Karpas-422 (cell line): ENCODE results near the gene SCML1. TPM values are rescaled to one million over a fixed set of nuclear protein-coding genes. Genes with fewer than 3 reads are reported as not detected.

Experiments
- DNase-seq: peaks from one replicate; pipeline ENCODE4 v3.0.0-alpha.2; 2015
- H2AFZ ChIP-seq: fragments of 200-600 bp; sonication (generic); 2 replicates; pipeline ENCODE4 v1.6.1; 2014; ENCODE audit warnings: antibody characterized with exemption, low read length, mixed read lengths
- H3K27ac ChIP-seq: fragments of 200-600 bp; sonication (generic); 2 replicates; pipeline ENCODE4 v1.5.1; 2014; ENCODE audit warnings: mild to moderate bottlenecking, low read length, moderate library complexity
- H3K27me3 ChIP-seq: fragments of 200-600 bp; sonication (generic); 2 replicates; pipeline ENCODE4 v1.6.1; 2014; ENCODE audit warnings: low read length, mixed read lengths
- H3K36me3 ChIP-seq: fragments of 200-600 bp; sonication (generic); 2 replicates; pipeline ENCODE4 v1.6.1; 2014; ENCODE audit warnings: low read length, mixed read lengths; ENCODE audit not compliant: insufficient read depth
- H3K4me1 ChIP-seq: fragments of 200-600 bp; sonication (generic); 2 replicates; pipeline ENCODE4 v1.6.1; 2014; ENCODE audit warnings: mild to moderate bottlenecking, low read length, mixed read lengths
- H3K4me2 ChIP-seq: fragments of 200-600 bp; sonication (generic); 2 replicates; pipeline ENCODE4 v1.6.1; 2014; ENCODE audit warnings: low read length, low read depth, mild to moderate bottlenecking; ENCODE audit not compliant: poor library complexity, severe bottlenecking
- H3K4me3 ChIP-seq: fragments of 200-600 bp; sonication (generic); 2 replicates; pipeline ENCODE4 v1.5.1; 2014; ENCODE audit warnings: mild to moderate bottlenecking, antibody characterized with exemption, low read length, mixed read lengths
- H3K79me2 ChIP-seq: fragments of 200-600 bp; sonication (generic); 2 replicates; pipeline ENCODE4 v1.6.1; 2014; ENCODE audit warnings: mild to moderate bottlenecking, low read length, mixed read lengths
- H3K9ac ChIP-seq: fragments of 200-600 bp; sonication (generic); 2 replicates; pipeline ENCODE4 v1.6.0; 2014; ENCODE audit warnings: low read length
- H3K9me2 ChIP-seq: fragments of 200-600 bp; sonication (generic), shearing (Covaris generic); replicated peaks from 2 replicates; pipeline ENCODE4 v1.6.0; 2014; ENCODE audit warnings: mild to moderate bottlenecking, low read length, moderate library complexity; ENCODE audit not compliant: insufficient read depth
- H3K9me3 ChIP-seq: fragments of 300-700, 200-600 bp; sonication (generic); 2 replicates; pipeline ENCODE4 v1.6.1; 2014; ENCODE audit warnings: low read length, mixed read lengths
- H4K20me1 ChIP-seq: fragments of 200-600 bp; sonication (generic); 2 replicates; pipeline ENCODE4 v1.6.1; 2014; ENCODE audit warnings: mild to moderate bottlenecking, antibody characterized with exemption, low read length, low read depth; ENCODE audit not compliant: insufficient read depth
- total RNA-seq: library from RNA; depleted of rRNA; stranded (reverse); fragments of >200 nt; shearing (Covaris generic); gene quantifications from 2 replicates; pipeline ENCODE4 v1.2.3, GENCODE V29; 2014; ENCODE audit warnings: low replicate concordance; rRNA removed

SCML1 gene, protein sequence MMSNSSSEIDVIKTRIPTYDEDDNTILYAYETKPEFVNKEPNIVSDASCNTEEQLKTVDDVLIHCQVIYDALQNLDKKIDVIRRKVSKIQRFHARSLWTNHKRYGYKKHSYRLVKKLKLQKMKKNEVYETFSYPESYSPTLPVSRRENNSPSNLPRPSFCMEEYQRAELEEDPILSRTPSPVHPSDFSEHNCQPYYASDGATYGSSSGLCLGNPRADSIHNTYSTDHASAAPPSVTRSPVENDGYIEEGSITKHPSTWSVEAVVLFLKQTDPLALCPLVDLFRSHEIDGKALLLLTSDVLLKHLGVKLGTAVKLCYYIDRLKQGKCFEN
- total RNA-seq, result not detected in 2 replicates

DNA sequence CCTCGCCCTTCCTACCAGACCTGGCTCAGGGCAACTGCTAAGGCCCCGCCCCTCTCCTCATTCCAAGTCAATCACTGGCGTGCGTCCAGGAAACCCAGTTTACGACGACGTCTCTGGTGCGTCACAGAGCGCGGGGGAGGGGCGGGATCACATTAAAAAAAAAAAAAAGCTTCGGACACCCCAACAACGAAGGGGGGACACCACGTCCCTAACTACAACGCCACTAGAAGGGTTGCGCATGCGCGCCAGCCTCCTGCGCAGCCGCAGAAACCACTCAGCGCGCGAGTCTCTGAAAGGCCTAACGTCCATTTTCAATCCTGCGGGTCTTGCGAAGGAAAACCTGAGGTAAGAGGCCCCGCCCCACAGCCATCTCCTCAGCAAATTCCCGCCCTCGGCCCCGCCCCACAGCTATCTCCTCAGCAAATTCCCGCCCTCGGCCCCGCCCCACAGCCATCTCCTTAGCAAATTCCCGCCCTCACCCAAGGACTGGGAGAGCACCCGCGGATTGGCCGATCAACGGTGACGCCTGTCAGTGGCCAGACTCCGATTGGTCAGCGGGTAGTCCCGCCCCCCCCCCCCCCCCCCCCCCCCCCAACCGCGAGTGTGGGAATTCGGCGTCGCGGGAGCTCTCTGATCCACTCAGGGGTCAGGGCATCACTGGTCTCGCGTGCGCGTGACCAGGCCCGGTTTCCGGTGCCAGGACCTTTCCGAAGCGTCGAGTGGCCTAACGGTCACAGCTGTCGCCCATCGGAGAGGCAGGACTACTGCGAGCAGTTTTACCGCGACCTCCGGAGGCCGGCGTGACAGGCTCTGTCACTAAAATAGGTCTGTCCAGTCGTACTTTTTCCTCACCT is at the start of gene SCML1:
SCML1 (plus strand) TSS at position 638 of the 854 bp plus-strand sequence. CDS start 6,694 bp downstream, outside the sequence.
- Histone ChIP-seq H4K20me1 (no peaks in the 10 kb centered on the region), H3K79me2 (no peaks in the 10 kb centered on the region), H3K27me3 (no peaks in the 10 kb centered on the region; the same call in 1 of the 2 replicates), H3K4me1 (no peaks in the 10 kb centered on the region), H3K4me3 (no peak within 1 kb of the TSS), H3K9ac (no peak within 1 kb of the TSS), H3K36me3 (no peaks in the 10 kb centered on the region), H3K27ac (no peak within 1 kb of the TSS), H3K4me2 (no peak within 1 kb of the TSS), H2AFZ (no peak within 1 kb of the TSS), H3K9me2 (no peaks in the 10 kb centered on the region), H3K9me3 (no peaks in the 10 kb centered on the region)
- no peak for DNase-seq

DNA sequence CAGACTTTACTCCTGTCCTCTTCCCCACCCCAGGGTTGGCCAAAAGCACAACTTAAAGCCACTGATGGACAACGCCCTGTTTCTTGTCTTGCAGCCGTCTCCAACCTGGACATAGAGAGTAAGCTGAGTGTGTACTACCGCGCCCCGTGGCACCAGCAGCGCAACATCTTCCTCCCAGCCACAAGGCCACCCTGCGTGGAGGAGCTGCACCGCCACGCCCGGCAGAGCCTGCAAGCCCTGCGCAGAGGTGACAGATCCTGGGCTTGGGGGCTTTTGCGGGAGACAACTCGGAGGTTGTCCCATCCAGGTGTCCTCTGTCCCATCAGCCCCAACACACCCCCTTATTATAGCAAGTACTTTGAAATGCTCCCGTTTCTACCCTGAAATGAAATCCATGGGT is 49.6 kb upstream of the SCML1 start:
- Histone ChIP-seq H3K27me3 (no peaks in the 10 kb centered on the region), H2AFZ (no peak overlapping the region), H3K4me2 (no peak overlapping the region), H3K27ac (no peak overlapping the region), H3K36me3 (no peaks in the 10 kb centered on the region), H4K20me1 (no peaks in the 10 kb centered on the region), H3K79me2 (no peaks in the 10 kb centered on the region), H3K9me2 (no peaks in the 10 kb centered on the region), H3K9me3 (no peaks in the 10 kb centered on the region), H3K4me1 (peaks cover 7% of the 10 kb centered on the region), H3K4me3 (no peak overlapping the region), H3K9ac (no peak overlapping the region)
- DNase-seq, result no peak

DNA sequence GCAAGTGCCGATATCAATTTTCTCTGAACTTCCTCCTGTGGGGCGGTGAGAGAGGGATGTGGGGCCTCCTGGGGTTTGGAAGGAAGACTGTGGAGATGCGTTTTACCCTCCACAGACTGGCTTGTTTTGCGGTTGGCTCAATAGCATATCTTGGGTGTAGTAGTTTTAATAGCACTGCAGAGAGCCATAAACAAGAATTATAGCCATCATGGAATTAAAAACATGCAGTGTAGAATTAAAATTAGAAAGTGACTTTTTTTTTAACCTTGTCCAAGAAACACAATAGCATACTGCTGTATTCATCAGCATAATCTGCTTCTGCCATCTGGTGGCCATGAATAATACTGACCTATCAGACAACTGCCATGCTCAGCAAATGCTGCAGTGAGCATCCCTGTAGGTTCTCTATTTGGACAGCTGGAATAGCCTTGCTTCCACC is 47.3 kb upstream of the SCML1 start:
- no peak overlapping the region for H3K9ac ChIP-seq
- no peak overlapping the region for H3K27ac ChIP-seq
- peak; percentile 81 for DNase-seq
- no peak overlapping the region for H3K4me3 ChIP-seq
- H3K4me2 ChIP-seq, result no peak overlapping the region
- no peaks in the 10 kb centered on the region for H3K79me2 ChIP-seq
- no peaks in the 10 kb centered on the region for H4K20me1 ChIP-seq
- no peaks in the 10 kb centered on the region for H3K9me3 ChIP-seq
- H3K9me2 ChIP-seq, result no peaks in the 10 kb centered on the region
- H2AFZ ChIP-seq, result no peak overlapping the region
- H3K36me3 ChIP-seq, result no peaks in the 10 kb centered on the region
- peaks cover 13% of the 10 kb centered on the region for H3K4me1 ChIP-seq
- H3K27me3 ChIP-seq, result no peaks in the 10 kb centered on the region

DNA sequence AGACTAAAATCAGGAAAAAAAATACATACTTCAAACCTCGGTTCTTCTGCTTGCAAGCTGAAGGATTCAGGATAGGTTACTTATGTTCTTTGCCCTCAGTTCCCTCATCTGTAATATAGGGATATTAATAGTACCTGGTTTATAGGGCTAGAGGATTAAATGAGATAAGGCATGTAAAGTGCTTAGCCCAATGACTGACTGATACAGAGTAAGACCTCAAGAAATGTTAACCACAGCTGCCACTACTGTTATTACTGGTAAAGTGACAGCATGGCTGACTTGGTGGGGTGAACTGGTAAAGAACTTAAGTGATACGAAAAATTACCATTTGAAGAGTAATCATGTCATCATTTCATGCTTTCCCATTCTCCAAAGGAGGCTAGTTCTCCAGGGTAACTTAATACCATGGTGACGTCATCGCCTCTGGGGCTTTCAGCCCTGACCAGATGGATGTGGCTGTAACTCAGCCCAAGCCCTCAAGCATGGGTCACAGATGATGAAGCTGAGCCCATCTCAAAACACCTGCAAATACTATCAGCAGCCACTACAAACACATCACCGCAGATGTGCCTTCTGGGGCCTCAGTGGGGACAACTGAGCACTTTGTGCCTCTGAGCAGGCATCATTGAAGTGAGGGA is 44.5 kb upstream of the SCML1 start:
- Histone ChIP-seq H3K27me3 (no peaks in the 10 kb centered on the region), H3K79me2 (no peaks in the 10 kb centered on the region), H3K27ac (no peak overlapping the region), H3K9ac (no peak overlapping the region), H3K4me3 (no peak overlapping the region), H2AFZ (no peak overlapping the region), H4K20me1 (no peaks in the 10 kb centered on the region), H3K9me2 (no peaks in the 10 kb centered on the region), H3K4me2 (no peak overlapping the region), H3K9me3 (no peaks in the 10 kb centered on the region), H3K4me1 (peaks cover 13% of the 10 kb centered on the region), H3K36me3 (no peaks in the 10 kb centered on the region)
- no peak for DNase-seq

DNA sequence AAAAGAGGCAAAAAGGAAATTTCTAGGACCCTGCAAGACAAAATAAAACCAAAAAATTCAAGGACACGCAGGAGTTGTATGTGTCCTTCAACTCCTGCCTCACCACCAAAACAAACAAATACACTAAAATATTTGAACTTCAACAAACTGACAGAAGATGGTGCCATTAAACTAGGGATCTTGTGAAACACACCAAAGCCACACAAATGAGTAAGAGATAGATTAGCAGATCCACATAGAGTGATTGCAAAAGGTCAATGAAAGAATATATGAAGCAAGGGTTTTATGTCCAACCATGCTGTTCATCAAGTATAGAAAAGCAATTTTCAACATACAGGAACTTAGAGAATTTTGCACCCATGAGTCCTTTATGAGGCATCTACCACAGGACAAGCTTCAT is 40.1 kb upstream of the SCML1 start:
- Histone ChIP-seq H3K9me3 (no peaks in the 10 kb centered on the region), H3K4me3 (no peak overlapping the region), H4K20me1 (no peaks in the 10 kb centered on the region), H2AFZ (no peak overlapping the region), H3K4me1 (peaks cover 11% of the 10 kb centered on the region), H3K27me3 (no peaks in the 10 kb centered on the region), H3K4me2 (no peak overlapping the region), H3K36me3 (no peaks in the 10 kb centered on the region), H3K79me2 (no peaks in the 10 kb centered on the region), H3K9me2 (no peaks in the 10 kb centered on the region), H3K9ac (no peak overlapping the region), H3K27ac (no peak overlapping the region)
- no peak for DNase-seq

DNA sequence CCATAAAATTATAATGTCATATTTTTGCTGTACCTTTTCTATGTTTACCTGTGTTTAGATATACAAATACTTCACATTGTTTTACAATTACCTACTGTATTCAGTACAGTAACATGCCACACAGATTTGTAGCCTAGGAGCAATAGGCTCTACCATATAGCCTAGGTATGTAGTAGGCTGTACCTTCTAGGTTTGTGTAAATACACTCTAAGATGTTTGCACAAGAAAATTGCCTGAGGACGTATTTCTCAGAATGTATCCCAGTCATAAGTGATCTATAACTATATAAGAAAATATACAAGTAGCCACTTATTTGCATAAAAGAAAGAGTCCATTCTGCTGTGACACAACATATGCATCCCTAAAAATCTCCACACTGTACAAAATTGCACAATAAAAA is 36.3 kb upstream of the SCML1 start:
- DNase-seq, result no peak
- Histone ChIP-seq H3K9ac (no peak overlapping the region), H3K27ac (no peak overlapping the region)

DNA sequence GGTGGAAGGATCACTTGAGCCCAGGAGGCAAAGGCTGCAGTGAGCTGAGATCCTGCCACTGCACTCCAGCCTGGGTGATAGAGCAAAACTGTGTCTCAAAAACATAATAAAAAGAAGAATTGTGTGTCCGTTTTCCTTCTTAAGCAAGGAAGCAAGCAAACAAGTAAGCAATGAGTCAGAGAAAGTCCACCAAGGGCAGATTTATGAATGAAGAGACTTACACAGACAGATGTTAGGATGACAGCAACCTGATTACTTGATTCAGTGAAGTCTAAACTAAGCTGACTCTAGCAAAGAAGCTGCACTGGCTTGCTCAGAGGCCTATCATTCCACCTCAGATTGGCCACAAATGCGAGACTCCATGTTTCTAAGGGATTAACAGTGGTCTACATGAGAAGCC is 34.1 kb upstream of the SCML1 start:
- Histone ChIP-seq H3K4me2 (no peak overlapping the region), H3K27ac (no peak overlapping the region), H2AFZ (no peak overlapping the region), H3K9me2 (no peaks in the 10 kb centered on the region), H3K36me3 (no peaks in the 10 kb centered on the region), H3K79me2 (no peaks in the 10 kb centered on the region), H3K4me3 (no peak overlapping the region), H4K20me1 (no peaks in the 10 kb centered on the region), H3K27me3 (no peaks in the 10 kb centered on the region), H3K9me3 (no peaks in the 10 kb centered on the region), H3K9ac (no peak overlapping the region), H3K4me1 (no peaks in the 10 kb centered on the region)
- no peak for DNase-seq

More for the DNA sequence above, 36.3 kb upstream of the SCML1 start:
- no peak overlapping the region for H3K4me2 ChIP-seq
- H3K9me3 ChIP-seq, result no peaks in the 10 kb centered on the region
- H4K20me1 ChIP-seq, result no peaks in the 10 kb centered on the region
- no peaks in the 10 kb centered on the region for H3K4me1 ChIP-seq
- no peaks in the 10 kb centered on the region for H3K9me2 ChIP-seq
- no peak overlapping the region for H3K4me3 ChIP-seq
- H3K36me3 ChIP-seq, result no peaks in the 10 kb centered on the region
- no peaks in the 10 kb centered on the region for H3K79me2 ChIP-seq
- no peaks in the 10 kb centered on the region for H3K27me3 ChIP-seq
- no peak overlapping the region for H2AFZ ChIP-seq

DNA sequence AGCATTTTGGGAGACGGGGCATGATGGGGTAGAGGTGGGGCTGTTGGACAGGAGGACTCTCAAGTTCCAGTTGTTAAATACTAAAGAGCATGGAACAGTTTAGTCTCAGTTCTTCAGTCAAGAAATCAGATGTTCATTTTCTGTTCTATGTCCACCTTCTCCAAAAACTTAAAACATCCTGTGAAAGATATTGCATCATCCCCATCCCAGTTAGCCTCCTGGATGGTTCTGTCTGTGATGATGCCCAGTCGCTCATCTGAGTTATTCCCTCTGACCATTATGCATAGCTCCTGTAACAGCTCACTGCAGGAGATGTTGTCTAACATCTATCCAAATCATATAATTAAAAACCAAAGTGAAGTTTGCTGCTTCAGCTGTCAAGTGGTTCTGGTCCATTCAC is 32.1 kb upstream of the SCML1 start:
- H3K79me2 ChIP-seq, result no peaks in the 10 kb centered on the region
- no peaks in the 10 kb centered on the region for H3K9me3 ChIP-seq
- no peaks in the 10 kb centered on the region for H3K4me1 ChIP-seq
- H3K9ac ChIP-seq, result no peak overlapping the region
- H3K27ac ChIP-seq, result no peak overlapping the region
- H3K27me3 ChIP-seq, result no peaks in the 10 kb centered on the region
- H3K9me2 ChIP-seq, result no peaks in the 10 kb centered on the region
- no peaks in the 10 kb centered on the region for H4K20me1 ChIP-seq
- DNase-seq, result no peak
- no peak overlapping the region for H3K4me3 ChIP-seq
- no peak overlapping the region for H3K4me2 ChIP-seq
- H2AFZ ChIP-seq, result no peak overlapping the region
- no peaks in the 10 kb centered on the region for H3K36me3 ChIP-seq
